Spleen (tissue), 11 donors: Measurements from ENCODE around the gene CDHR2. TPM values are rescaled to one million over a fixed set of nuclear protein-coding genes. Genes with fewer than 3 reads are reported as not detected.

Source experiments
- DNase-seq: peaks from one replicate; pipeline ENCODE4 v3.0.0-alpha.2; 2020
- H3K27ac ChIP-seq, 8 donors: fragments of 200-600 bp; sonication (generic) in 7 of 8; 1 replicate in 4 of 8; 2 replicates in 4 of 8; pipeline versions ENCODE4 v1.5.0 to v1.8.0; 2016 to 2021; ENCODE audit warnings: inconsistent platforms in 4 of 8, mild to moderate bottlenecking in 4 of 8, moderate library complexity in 1 of 8
- H3K27me3 ChIP-seq, 7 donors: fragments of 200-600 bp; sonication (generic) in 6 of 7; replicated peaks in 1 of 7; 1 replicate in 4 of 7; 2 replicates in 3 of 7; pipeline versions ENCODE4 v1.5.0 to v1.8.0; 2016 to 2021; ENCODE audit warnings: inconsistent platforms in 3 of 7, mild to moderate bottlenecking in 1 of 7
- H3K36me3 ChIP-seq, 6 donors: fragments of 200-600 bp; sonication (generic) in 5 of 6; 1 replicate in 4 of 6; 2 replicates in 2 of 6; pipeline versions ENCODE4 v1.5.0 to v1.8.0; 2016 to 2021; ENCODE audit warnings: inconsistent platforms in 2 of 6
- H3K4me1 ChIP-seq, 6 donors: fragments of 200-600 bp; sonication (generic) in 5 of 6; 1 replicate in 3 of 6; 2 replicates in 3 of 6; pipeline versions ENCODE4 v1.5.0 to v1.8.0; 2016 to 2021; ENCODE audit warnings: inconsistent platforms in 3 of 6
- H3K4me3 ChIP-seq, 8 donors: fragments of 200-600 bp; sonication (generic) in 7 of 8; 1 replicate in 4 of 8; 2 replicates in 4 of 8; pipeline versions ENCODE4 v1.5.0 to v1.8.0; 2016 to 2021; ENCODE audit warnings: inconsistent platforms in 4 of 8, mild to moderate bottlenecking in 4 of 8, moderate library complexity in 2 of 8
- H3K9me3 ChIP-seq, 8 donors: fragments of 200-600 bp; sonication (generic) in 7 of 8; 1 replicate in 4 of 8; 2 replicates in 4 of 8; pipeline versions ENCODE4 v1.5.0 to v1.8.0; 2016 to 2021; ENCODE audit warnings: inconsistent platforms in 4 of 8
- POLR2A ChIP-seq, 3 donors: fragments of 450-650 bp; IDR thresholded peaks; one replicate each; pipeline ENCODE4 v1.5.1; 2017; ENCODE audit warnings: antibody characterized with exemption in 3 of 3, mild to moderate bottlenecking in 1 of 3
- POLR2AphosphoS5 ChIP-seq, 3 donors: sonication (generic); formaldehyde crosslinking; IDR thresholded peaks; one replicate each; pipeline ENCODE4 v1.5.1; 2017; ENCODE audit warnings: antibody characterized with exemption in 3 of 3
- WGBS, 5 donors: extraction: QIAGEN DNeasy Blood & Tissue Kit in 3 of 5; methylation state at CpG; one replicate each; pipeline versions ENCODE4 v1.1.5 to v1.1.7; 2013 to 2018; 5-methylcytosine and 5-hydroxymethylcytosine counted together
- intact Hi-C: fragments of 100-400 bp; cut with DNase I; formaldehyde crosslinking; loops from one replicate; pipeline ENCODE4 v1.15.0; 2023; ENCODE audit warnings: low total_unique reads
- polyA plus RNA-seq, 3 donors: library from polyadenylated mRNA; stranded (reverse); fragments of 200-250 nt; gene quantifications; one replicate each; pipeline ENCODE4 v1.2.1, GENCODE V29; 2013
- total RNA-seq, 7 donors: library from RNA; depleted of rRNA in 3 of 7; stranded (reverse); fragments of >200 nt in 3 of 7; fragmentation: NEBNext Ultra II Directional in 4 of 7; extraction: Animal tissue kit (Norgen Biotek cat#: 25700) in 4 of 7; gene quantifications; one replicate each; pipeline versions ENCODE4 v1.1.0 to v1.2.1, GENCODE V29; 2016 to 2021
- TF ChIP-seq, protein P1 (sequence below), 11 experiments: fragments of 200-600 bp in 7 of 11; fragments of 450-650 bp in 4 of 11; sonication (generic) in 4 of 11; IDR thresholded peaks in 8 of 11; conservative IDR thresholded peaks in 3 of 11; 1 replicate in 7 of 11; 2 replicates in 4 of 11; pipeline versions ENCODE4 v1.4.0 to v1.8.0; 2016 to 2021; ENCODE audit warnings: antibody characterized with exemption in 11 of 11, inconsistent platforms in 4 of 11, mild to moderate bottlenecking in 1 of 11
- donor health status: healthy with polysubstance abuse.
- donor health status: DM: no; HTN: no; CAD: no; lungs with moderate emphysema.
- donor health status: DM: no; HTN: no; CAD: no.
- donor health status: Bipolar disorder and iron deficiency.
- donor health status: healthy.
- donor health status: DM: no; HTN: no; CAD: no.
- donor health status: DM: yes; HTN: yes; CAD: no.

Gene CDHR2
- total and polyA plus RNA-seq, 10 donors = 0.02 to 1.4 (median 0.33) TPM; not detected in 2

DNA sequence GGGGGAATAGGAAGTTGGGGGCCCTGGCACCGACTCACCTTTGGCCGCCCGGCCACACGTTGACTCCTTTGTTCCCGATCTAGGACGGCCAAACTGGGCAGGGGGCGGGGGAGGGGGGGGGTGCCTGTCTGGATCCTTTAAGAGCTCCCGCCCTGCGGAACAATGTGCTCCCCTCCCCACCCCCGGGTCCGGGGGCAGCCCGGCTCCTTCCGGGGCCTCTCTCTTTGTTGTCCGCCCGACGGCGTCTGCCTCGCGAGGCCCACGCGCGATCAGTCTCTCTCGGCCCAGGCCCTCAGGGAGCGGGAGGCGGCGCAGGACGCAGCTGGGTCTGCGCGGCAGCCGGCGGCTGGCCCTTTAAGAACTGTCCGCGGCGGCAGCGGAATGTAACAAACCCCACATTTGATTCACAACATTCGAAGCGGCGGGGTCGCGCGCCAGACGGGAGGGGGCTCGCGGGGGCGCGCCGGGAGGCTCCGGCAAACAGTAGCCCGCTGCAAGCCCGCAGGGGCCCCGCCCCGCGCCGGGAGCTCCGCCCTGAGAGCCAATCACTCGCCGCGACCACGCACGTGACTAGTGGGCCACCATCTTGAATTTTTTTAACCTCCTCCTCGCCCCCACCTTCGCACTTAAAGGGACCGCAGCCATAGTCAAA, 12.1 kb upstream of the CDHR2 start, which contains the start of gene RNF44:
TSS of gene RNF44 (minus strand) at position 501 of the 652 bp plus-strand sequence. CDS start 4,930 bp downstream, outside the sequence.
- H3K9me3 ChIP-seq = no peaks in the 10 kb centered on the region
- peak within 1 kb of the TSS; percentile 94 to 100 (median 99) for H3K27ac ChIP-seq
- H3K27me3 ChIP-seq = no peaks in the 10 kb centered on the region
- peak within 1 kb of the TSS; percentile 90 to 99 (median 98) for H3K4me3 ChIP-seq
- peak; percentile 100 for DNase-seq
- H3K36me3 ChIP-seq = peaks cover 0 to 24% (median 3%) of the 10 kb centered on the region in 6 donors
- TF ChIP-seq, protein P1, sequence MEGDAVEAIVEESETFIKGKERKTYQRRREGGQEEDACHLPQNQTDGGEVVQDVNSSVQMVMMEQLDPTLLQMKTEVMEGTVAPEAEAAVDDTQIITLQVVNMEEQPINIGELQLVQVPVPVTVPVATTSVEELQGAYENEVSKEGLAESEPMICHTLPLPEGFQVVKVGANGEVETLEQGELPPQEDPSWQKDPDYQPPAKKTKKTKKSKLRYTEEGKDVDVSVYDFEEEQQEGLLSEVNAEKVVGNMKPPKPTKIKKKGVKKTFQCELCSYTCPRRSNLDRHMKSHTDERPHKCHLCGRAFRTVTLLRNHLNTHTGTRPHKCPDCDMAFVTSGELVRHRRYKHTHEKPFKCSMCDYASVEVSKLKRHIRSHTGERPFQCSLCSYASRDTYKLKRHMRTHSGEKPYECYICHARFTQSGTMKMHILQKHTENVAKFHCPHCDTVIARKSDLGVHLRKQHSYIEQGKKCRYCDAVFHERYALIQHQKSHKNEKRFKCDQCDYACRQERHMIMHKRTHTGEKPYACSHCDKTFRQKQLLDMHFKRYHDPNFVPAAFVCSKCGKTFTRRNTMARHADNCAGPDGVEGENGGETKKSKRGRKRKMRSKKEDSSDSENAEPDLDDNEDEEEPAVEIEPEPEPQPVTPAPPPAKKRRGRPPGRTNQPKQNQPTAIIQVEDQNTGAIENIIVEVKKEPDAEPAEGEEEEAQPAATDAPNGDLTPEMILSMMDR (IDR thresholded peaks at IDR 0.05 in 8 of 11, conservative IDR thresholded peaks at IDR 0.05 in 3 of 11) = peak in 1 of 11 experiments; percentile 21
- TF ChIP-seq POLR2A (IDR thresholded peaks at IDR 0.05) (peak in 2 of 3 donors; percentile 52 to 79), POLR2AphosphoS5 (IDR thresholded peaks at IDR 0.05) (peak; percentile 86 to 89 (median 88))
- intact Hi-C loops = loop anchor here (10.0 kb wide), 1 partner anchor 92 kb away; the partner anchor contains the start of gene FAF2
- H3K4me1 ChIP-seq = peaks cover 53 to 86% (median 81%) of the 10 kb centered on the region in 6 donors
- 0 to 1% (median 0%) methylated on average over 10 to 63 of the region's 63 CpGs for WGBS, 5 donors

DNA sequence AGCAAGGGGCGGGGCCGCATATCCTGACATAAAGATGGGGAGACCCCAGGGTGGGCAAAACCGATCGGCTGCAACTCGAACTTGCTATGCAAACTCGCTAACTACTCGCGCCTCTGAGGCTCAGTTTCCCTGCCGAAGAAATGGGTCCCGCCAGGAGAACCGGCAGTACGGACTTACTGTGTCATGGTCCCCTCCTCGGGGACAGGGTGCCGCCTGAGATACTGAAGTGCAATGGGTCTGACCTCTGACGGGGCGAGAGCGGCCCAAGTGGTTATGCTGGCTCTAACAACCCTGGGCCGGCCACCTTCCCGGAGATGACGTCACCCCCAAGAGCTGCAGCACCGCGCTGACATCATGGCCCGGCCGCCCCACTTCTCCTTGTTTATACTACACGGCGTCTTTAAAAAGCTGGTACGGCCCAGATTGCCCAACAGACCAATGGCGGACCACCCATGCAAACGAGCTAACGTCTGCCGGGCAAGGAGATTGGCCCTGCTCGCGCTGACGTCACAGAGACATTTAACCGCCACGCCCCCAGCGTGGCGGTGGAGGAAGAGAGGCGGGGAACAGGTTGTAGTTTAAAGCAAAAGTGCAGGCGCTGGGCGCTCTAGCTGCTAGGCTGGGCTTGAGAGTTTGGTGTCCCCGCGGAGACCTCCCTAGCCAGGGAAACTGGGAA, 11.4 kb upstream of the CDHR2 start:
- Histone ChIP-seq H3K27me3 (no peaks in the 10 kb centered on the region), H3K27ac (peak overlapping the region; percentile 94 to 100 (median 99)), H3K36me3 (peaks cover 0 to 18% (median 0%) of the 10 kb centered on the region in 6 donors), H3K4me3 (peak overlapping the region; percentile 90 to 99 (median 98)), H3K4me1 (peaks cover 51 to 86% (median 81%) of the 10 kb centered on the region in 6 donors), H3K9me3 (no peaks in the 10 kb centered on the region)
- intact Hi-C loops = loop anchor here (10.0 kb wide), 1 partner anchor 93 kb away; the partner anchor contains the start of gene FAF2
- 0 to 1% (median 1%) methylated on average over 13 to 43 of the region's 43 CpGs for WGBS, 5 donors
- TF ChIP-seq, protein P1 (IDR thresholded peaks at IDR 0.05 in 8 of 11, conservative IDR thresholded peaks at IDR 0.05 in 3 of 11) = no peak
- TF ChIP-seq POLR2AphosphoS5 (IDR thresholded peaks at IDR 0.05) (peak; percentile 78 to 86 (median 80)), POLR2A (IDR thresholded peaks at IDR 0.05) (peak in 2 of 3 donors; percentile 37 to 51)
- peak; percentile 99 for DNase-seq

DNA sequence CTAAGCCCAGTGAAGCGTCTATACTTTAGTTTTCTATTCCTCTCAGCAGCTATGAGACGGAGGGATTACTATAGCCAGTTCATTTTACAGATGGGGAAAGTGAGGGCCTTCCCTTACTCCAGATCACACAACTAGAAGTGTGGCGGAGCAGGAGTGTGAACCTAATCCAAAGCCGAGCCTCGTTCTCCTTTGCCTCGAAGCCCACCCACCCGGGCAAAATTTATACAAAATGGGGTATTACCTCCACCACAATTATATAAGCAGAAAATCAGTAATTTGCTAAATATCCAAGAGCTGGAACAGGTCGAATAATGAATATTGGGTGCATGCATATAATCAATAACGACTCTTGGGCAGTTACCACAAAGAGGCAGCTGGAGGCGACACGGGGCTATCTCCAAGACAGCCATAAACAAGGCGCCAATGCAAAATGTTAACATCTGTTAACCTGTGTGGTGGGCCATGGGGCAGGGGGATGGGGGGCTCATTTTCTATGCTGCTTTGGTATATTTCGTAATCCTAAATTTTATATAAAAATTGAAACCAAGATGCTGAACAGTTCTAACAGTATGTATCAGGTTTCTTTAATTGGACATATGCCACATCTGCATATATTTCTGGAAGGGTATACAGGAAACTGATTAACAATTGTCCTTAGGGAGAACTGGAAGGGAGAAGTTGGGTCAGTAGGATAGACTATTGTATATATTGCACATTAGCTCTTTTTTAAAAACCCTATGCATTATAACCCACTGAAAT, 10.7 kb upstream of the CDHR2 start:
- Histone ChIP-seq H3K27me3 (no peaks in the 10 kb centered on the region), H3K4me1 (peaks cover 43 to 81% (median 76%) of the 10 kb centered on the region in 6 donors), H3K36me3 (peaks cover 0 to 13% (median 0%) of the 10 kb centered on the region in 6 donors), H3K27ac (peak overlapping the region; percentile 94 to 100 (median 99)), H3K9me3 (no peaks in the 10 kb centered on the region), H3K4me3 (peak overlapping the region in 6 of 8 donors; percentile 94 to 99 (median 98))
- intact Hi-C loops = loop anchor here (10.0 kb wide), 1 partner anchor 94 kb away; the partner anchor contains the start of gene FAF2
- TF ChIP-seq POLR2AphosphoS5 (IDR thresholded peaks at IDR 0.05) = no peak
- no peak for TF ChIP-seq POLR2A (IDR thresholded peaks at IDR 0.05)
- TF ChIP-seq, protein P1 (IDR thresholded peaks at IDR 0.05 in 8 of 11, conservative IDR thresholded peaks at IDR 0.05 in 3 of 11) = no peak
- 30 to 47% (median 33%) methylated on average over 12 to 13 of the region's 13 CpGs for WGBS, 5 donors
- no peak for DNase-seq
